Activated CD8-positive, alpha-beta T cell treated with anti-CD3 and anti-CD28 coated beads, Interleukin-2, amount 10 ng/mL, durations not matched to agents 7 days and 5 days (primary cell): ENCODE results near the gene STK32B. TPM values are rescaled to one million over a fixed set of nuclear protein-coding genes. Genes with fewer than 3 reads are reported as not detected.
"Not testable (repeated sequence)": the region's sequence is repeated elsewhere in the genome, so short reads cannot be mapped to it uniquely, and the experiment has no call there.

Experiments
- ATAC-seq: fragments of 150-1000 bp; cut with Tn5 transposase; one replicate; pipeline ENCODE4 v1.10.0; 2021; ENCODE audit warnings: moderate library complexity
- CTCF ChIA-PET: fragments of 350-600 bp; sonication (Branson Sonifier 250); formaldehyde crosslinking; loops from one replicate; lab custom pipeline; 2021; ENCODE audit warnings: antibody characterized with exemption; lab: Charles Lee
- POLR2A ChIA-PET: fragments of 350-600 bp; sonication (Branson Sonifier 250); formaldehyde crosslinking; loops from one replicate; lab custom pipeline; 2021; ENCODE audit warnings: antibody characterized with exemption; lab: Charles Lee
- DNase-seq: peaks from one replicate; pipeline ENCODE4 v3.0.0-alpha.2; 2020
- H3K27ac Mint-ChIP-seq: one replicate; pipeline ENCODE4 v1.8.0; 2021; ENCODE audit warnings: mild to moderate bottlenecking, mixed read lengths
- H3K27me3 Mint-ChIP-seq: one replicate; pipeline ENCODE4 v1.8.0; 2021; ENCODE audit warnings: low read depth, mixed read lengths
- H3K36me3 Mint-ChIP-seq: one replicate; pipeline ENCODE4 v1.8.0; 2021; ENCODE audit warnings: low read depth, mixed read lengths
- H3K4me1 Mint-ChIP-seq: one replicate; pipeline ENCODE4 v1.8.0; 2021; ENCODE audit warnings: low read depth, mixed read lengths
- H3K4me3 Mint-ChIP-seq: one replicate; pipeline ENCODE4 v1.8.0; 2021; ENCODE audit warnings: mild to moderate bottlenecking, mixed read lengths
- H3K9me3 Mint-ChIP-seq: one replicate; pipeline ENCODE4 v1.8.0; 2022; ENCODE audit warnings: mixed read lengths; ENCODE audit not compliant: insufficient read depth
- total RNA-seq, 2 experiments: library from RNA; stranded (reverse); gene quantifications; one replicate each; pipeline ENCODE4 v1.2.3, GENCODE V29; 2021

The STK32B gene
- not detected for total RNA-seq

GRCh38 chr4:5051278-5052203 lies at the start of gene STK32B:
Gene STK32B, plus strand, starts transcription at chr4:5051480.
- Mint-ChIP-seq H3K4me1 (peaks cover 16% of the 10 kb centered on the region), H3K27me3 (peaks cover 37% of the 10 kb centered on the region), H3K27ac (no peak within 1 kb of the TSS), H3K36me3 (no peaks in the 10 kb centered on the region), H3K4me3 (peak within 1 kb of the TSS; percentile 61), H3K9me3 (no peaks in the 10 kb centered on the region)
- CTCF ChIA-PET = interaction anchor here (1.2 kb wide), 1 partner anchor 762 kb away, joined by 3 read pairs; no protein-coding TSS in a partner anchor
- peak; percentile 77 for ATAC-seq
- POLR2A ChIA-PET = no interaction called here
- peak; percentile 62 for DNase-seq

- H3K4me3 Mint-ChIP-seq, ATAC-seq, DNase-seq, POLR2A ChIA-PET, H3K4me1 Mint-ChIP-seq, H3K27ac Mint-ChIP-seq, H3K36me3 Mint-ChIP-seq, CTCF ChIA-PET, H3K9me3 Mint-ChIP-seq: not testable (repeated sequence)
- H3K27me3 Mint-ChIP-seq = peaks cover 22% of the 10 kb centered on the region
Measured at GRCh38 chr4:5001641-5002040, 49.6 kb upstream of the STK32B start.

GRCh38 chr4:5003372-5003857 lies 47.9 kb upstream of the STK32B start:
- ChIA-PET POLR2A (no interaction called here), CTCF (no interaction called here)
- Mint-ChIP-seq H3K9me3 (no peaks in the 10 kb centered on the region), H3K27me3 (peaks cover 15% of the 10 kb centered on the region), H3K27ac (no peak overlapping the region), H3K4me3 (no peak overlapping the region), H3K36me3 (no peaks in the 10 kb centered on the region), H3K4me1 (no peaks in the 10 kb centered on the region)
- ATAC-seq (no peak), DNase-seq (no peak)

GRCh38 chr4:5003918-5004317 lies 47.4 kb upstream of the STK32B start:
- no peak overlapping the region for H3K27ac Mint-ChIP-seq
- no peaks in the 10 kb centered on the region for H3K4me1 Mint-ChIP-seq
- no peak overlapping the region for H3K4me3 Mint-ChIP-seq
- H3K36me3 Mint-ChIP-seq = no peaks in the 10 kb centered on the region
- ChIA-PET CTCF (no interaction called here), POLR2A (no interaction called here)
- DNase-seq = no peak
- H3K27me3 Mint-ChIP-seq = peaks cover 15% of the 10 kb centered on the region
- no peak for ATAC-seq
- no peaks in the 10 kb centered on the region for H3K9me3 Mint-ChIP-seq

- ChIA-PET CTCF (no interaction called here), POLR2A (no interaction called here)
- no peak for DNase-seq
- Mint-ChIP-seq H3K27me3 (peaks cover 15% of the 10 kb centered on the region), H3K27ac (no peak overlapping the region), H3K4me3 (no peak overlapping the region), H3K9me3 (no peaks in the 10 kb centered on the region), H3K36me3 (no peaks in the 10 kb centered on the region), H3K4me1 (no peaks in the 10 kb centered on the region)
- no peak for ATAC-seq
Measured at GRCh38 chr4:5004496-5004895, 46.8 kb upstream of the STK32B start.

- POLR2A ChIA-PET, H3K9me3 Mint-ChIP-seq, ATAC-seq, H3K4me1 Mint-ChIP-seq, DNase-seq, CTCF ChIA-PET, H3K4me3 Mint-ChIP-seq, H3K36me3 Mint-ChIP-seq, H3K27ac Mint-ChIP-seq: not testable (repeated sequence)
- peaks cover 12% of the 10 kb centered on the region for H3K27me3 Mint-ChIP-seq
Measured at GRCh38 chr4:5006932-5007331, 44.3 kb upstream of the STK32B start.

- peaks cover 12% of the 10 kb centered on the region for H3K27me3 Mint-ChIP-seq
- H3K4me1 Mint-ChIP-seq = no peaks in the 10 kb centered on the region
- H3K27ac Mint-ChIP-seq = no peak overlapping the region
- ChIA-PET POLR2A (no interaction called here), CTCF (no interaction called here)
- DNase-seq (no peak), ATAC-seq (no peak)
- no peaks in the 10 kb centered on the region for H3K9me3 Mint-ChIP-seq
- H3K36me3 Mint-ChIP-seq = no peaks in the 10 kb centered on the region
- H3K4me3 Mint-ChIP-seq = no peak overlapping the region
Measured at GRCh38 chr4:5009796-5010195, 41.5 kb upstream of the STK32B start.

- no peaks in the 10 kb centered on the region for H3K9me3 Mint-ChIP-seq
- ChIA-PET POLR2A (no interaction called here), CTCF (no interaction called here)
- H3K4me3 Mint-ChIP-seq = no peak overlapping the region
- no peaks in the 10 kb centered on the region for H3K36me3 Mint-ChIP-seq
- no peak overlapping the region for H3K27ac Mint-ChIP-seq
- no peaks in the 10 kb centered on the region for H3K4me1 Mint-ChIP-seq
- no peak for ATAC-seq
- peaks cover 14% of the 10 kb centered on the region for H3K27me3 Mint-ChIP-seq
- DNase-seq = no peak
Measured at GRCh38 chr4:5010984-5011383, 40.3 kb upstream of the STK32B start.

- Mint-ChIP-seq H3K36me3 (no peaks in the 10 kb centered on the region), H3K9me3 (no peaks in the 10 kb centered on the region), H3K27ac (no peak overlapping the region), H3K4me1 (no peaks in the 10 kb centered on the region), H3K27me3 (peaks cover 16% of the 10 kb centered on the region), H3K4me3 (no peak overlapping the region)
- ChIA-PET CTCF (no interaction called here), POLR2A (no interaction called here)
- ATAC-seq (no peak), DNase-seq (no peak)
Measured at GRCh38 chr4:5012244-5012898, 38.9 kb upstream of the STK32B start.

GRCh38 chr4:5012958-5013357 lies 38.3 kb upstream of the STK32B start:
- POLR2A ChIA-PET = no interaction called here
- Mint-ChIP-seq H3K27ac (no peak overlapping the region), H3K9me3 (no peaks in the 10 kb centered on the region), H3K4me1 (no peaks in the 10 kb centered on the region), H3K27me3 (peaks cover 16% of the 10 kb centered on the region), H3K4me3 (no peak overlapping the region), H3K36me3 (no peaks in the 10 kb centered on the region)
- DNase-seq (no peak), ATAC-seq (no peak)
- CTCF ChIA-PET = no interaction called here

- ATAC-seq (no peak), DNase-seq (no peak)
- Mint-ChIP-seq H3K27ac (no peak overlapping the region), H3K4me1 (peaks cover 1% of the 10 kb centered on the region), H3K36me3 (no peaks in the 10 kb centered on the region), H3K27me3 (peaks cover 22% of the 10 kb centered on the region), H3K4me3 (no peak overlapping the region), H3K9me3 (no peaks in the 10 kb centered on the region)
- ChIA-PET POLR2A (no interaction called here), CTCF (no interaction called here)
Measured at GRCh38 chr4:5014007-5014682, 37.1 kb upstream of the STK32B start.

GRCh38 chr4:5018096-5018495 lies 33.2 kb upstream of the STK32B start:
- Mint-ChIP-seq H3K27ac (no peak overlapping the region), H3K4me3 (no peak overlapping the region), H3K4me1 (peaks cover 2% of the 10 kb centered on the region), H3K9me3 (no peaks in the 10 kb centered on the region), H3K36me3 (no peaks in the 10 kb centered on the region), H3K27me3 (peaks cover 15% of the 10 kb centered on the region)
- ChIA-PET CTCF (no interaction called here), POLR2A (no interaction called here)
- DNase-seq (no peak), ATAC-seq (no peak)
